ENCODE measurements around the gene NECAB2. TPM values are rescaled to one million over a fixed set of nuclear protein-coding genes. Genes with fewer than 3 reads are reported as not detected.

NECAB2 gene
- total and polyA plus RNA-seq, 3 experiments from 2014 or later = not detected

DNA sequence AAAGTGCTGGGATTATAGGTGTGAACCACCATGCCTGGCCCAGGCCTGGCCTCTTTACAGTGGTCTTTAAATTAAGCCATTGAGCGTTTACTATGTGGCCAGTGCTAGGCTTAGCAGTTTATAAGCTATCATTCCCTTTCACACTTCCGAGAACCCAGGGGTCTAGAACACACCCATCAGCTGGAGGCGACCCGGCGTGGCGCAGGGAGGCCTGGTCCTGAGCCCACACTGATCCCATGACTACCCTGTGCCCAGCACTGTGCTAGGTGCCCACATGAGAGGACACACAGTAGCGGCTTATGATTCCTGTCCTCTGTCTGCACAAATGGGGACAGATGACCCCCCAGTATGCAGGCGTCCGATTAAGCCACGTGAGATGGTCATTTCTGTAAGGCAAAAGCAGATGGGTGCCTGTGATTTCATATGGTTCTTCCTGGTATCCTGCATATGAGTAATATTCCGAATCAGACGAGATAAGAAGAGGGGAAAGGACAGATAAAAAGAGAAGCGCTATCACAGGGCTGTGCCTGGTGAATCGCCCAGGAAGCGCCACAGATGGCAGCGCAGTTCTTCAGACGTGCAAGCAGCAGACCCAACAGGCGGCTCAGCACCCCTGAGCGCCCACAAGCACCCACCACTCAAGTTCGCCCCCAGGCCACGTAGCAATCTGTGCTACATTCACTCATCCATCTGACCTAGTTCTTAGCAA lies 9.8 kb upstream of the NECAB2 start:
- no peaks in the 10 kb centered on the region for H3K4me1 ChIP-seq (ENCODE audit: insufficient read depth, low read length)
- no peaks in the 10 kb centered on the region for H3K36me3 ChIP-seq (ENCODE audit: insufficient read depth, low read length)
- no peak overlapping the region for H3K4me3 ChIP-seq (ENCODE audit: low read length)
- no peak overlapping the region for H3K4me3 Mint-ChIP-seq
- POLR2A ChIA-PET = no interaction called here
- H3K9me3 ChIP-seq (ENCODE audit: low read length) = no peaks in the 10 kb centered on the region
- no peaks in the 10 kb centered on the region for H3K36me3 Mint-ChIP-seq
- H3K27me3 ChIP-seq (ENCODE audit: insufficient read depth, low read length, poor library complexity, severe bottlenecking) = peaks cover 6% of the 10 kb centered on the region
- DNase-seq = no peak
- H3K27ac Mint-ChIP-seq = no peak overlapping the region
- H3K27me3 Mint-ChIP-seq = peaks cover 16 to 18% of the 10 kb centered on the region in 2 donors
- H3K27ac ChIP-seq (ENCODE audit: low read depth, low read length) = no peak overlapping the region
- H3K9me3 Mint-ChIP-seq = no peaks in the 10 kb centered on the region
- peaks cover 0 to 7% (median 4%) of the 10 kb centered on the region in 3 donors for H3K4me1 Mint-ChIP-seq
- CTCF ChIA-PET = interaction anchor here (1.0 to 1.7 kb wide), 2 partner anchors 229 kb away, joined by 3 to 4 read pairs; partner anchors contain the start of gene TAF1C

DNA sequence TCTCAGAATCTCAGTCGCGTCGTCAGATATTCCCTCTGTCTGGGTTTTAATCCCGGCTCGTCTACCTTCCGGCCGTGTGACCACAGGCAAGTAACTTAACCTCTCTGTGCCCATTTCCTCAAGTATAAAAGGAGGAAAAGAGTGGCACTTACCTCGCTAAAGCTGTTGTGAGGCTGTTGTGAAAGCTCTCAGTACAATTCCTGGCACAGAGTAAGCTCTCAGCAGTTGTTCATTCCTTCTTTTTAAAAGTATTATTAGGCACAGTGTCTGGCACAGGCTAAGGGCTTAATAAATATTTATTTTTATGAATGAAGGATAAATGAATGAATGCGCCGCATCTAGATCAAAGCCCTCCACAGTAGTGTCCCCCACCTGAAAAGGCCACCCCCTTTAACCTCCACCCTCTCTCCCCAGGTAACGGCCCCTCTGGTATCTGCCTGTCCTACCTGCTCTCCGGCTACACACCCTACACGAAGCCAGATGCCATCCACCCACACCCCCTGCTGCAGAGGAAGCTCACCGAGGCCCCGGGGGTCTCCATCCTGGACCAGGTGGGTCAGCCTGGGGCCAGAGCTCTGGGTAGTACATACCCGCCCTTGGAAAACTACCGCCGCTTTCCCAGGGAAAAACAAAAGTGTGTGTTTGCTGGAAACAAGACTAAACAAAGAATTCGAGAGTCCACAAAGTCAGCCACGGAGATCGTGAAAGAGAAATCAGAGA lies 9.0 kb upstream of the NECAB2 start:
- CTCF ChIA-PET = interaction anchor here (1.7 kb wide), 1 partner anchor 228 kb away, joined by 4 read pairs; the partner anchor contains the start of gene TAF1C

DNA sequence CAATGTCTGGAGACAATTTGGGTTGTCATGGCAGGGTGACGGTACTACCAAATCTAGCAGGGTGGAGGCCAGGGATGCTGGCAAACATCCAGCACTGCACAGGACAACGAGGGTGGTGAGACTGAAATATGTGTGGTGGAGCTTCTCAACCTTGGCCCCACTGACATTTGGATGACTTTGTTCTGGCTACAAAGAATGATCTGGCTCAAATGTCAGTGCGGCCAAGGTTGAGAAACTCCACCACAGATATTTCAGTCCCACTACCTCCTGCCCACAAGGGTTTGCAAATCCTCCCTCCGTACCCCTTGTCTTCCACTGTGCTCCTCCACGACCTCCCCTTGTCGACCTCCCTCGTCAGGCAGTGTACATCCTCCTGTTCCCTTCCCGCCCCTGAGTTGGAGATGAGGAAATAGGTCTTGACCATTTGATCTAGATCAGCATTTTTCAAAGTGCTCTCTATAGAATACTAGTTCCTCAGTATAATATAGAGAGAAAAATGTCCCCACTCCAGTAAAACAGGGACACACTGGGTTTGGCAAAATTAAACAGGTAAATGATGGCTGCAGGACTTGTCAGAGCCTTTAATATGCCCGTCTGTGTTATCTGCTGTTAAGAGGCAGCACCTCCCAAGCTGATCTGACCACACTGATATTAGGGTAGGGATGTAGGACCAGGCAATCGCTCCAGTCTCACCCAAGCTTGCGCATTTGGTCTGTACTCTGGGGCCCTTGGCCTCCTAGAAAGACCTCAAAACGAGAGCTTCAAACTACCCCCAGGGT lies 8.2 kb upstream of the NECAB2 start:
- Histone ChIP-seq H3K27ac (ENCODE audit: low read depth, low read length) (no peak overlapping the region), H3K4me3 (ENCODE audit: low read length) (no peak overlapping the region), H3K36me3 (ENCODE audit: insufficient read depth, low read length) (no peaks in the 10 kb centered on the region), H3K9me3 (ENCODE audit: low read length) (no peaks in the 10 kb centered on the region), H3K27me3 (ENCODE audit: insufficient read depth, low read length, poor library complexity, severe bottlenecking) (no peaks in the 10 kb centered on the region), H3K4me1 (ENCODE audit: insufficient read depth, low read length) (no peaks in the 10 kb centered on the region)
- Mint-ChIP-seq H3K4me1 (no peaks in the 10 kb centered on the region), H3K36me3 (no peaks in the 10 kb centered on the region), H3K9me3 (no peaks in the 10 kb centered on the region), H3K27me3 (peaks cover 7 to 10% of the 10 kb centered on the region in 2 donors), H3K4me3 (no peak overlapping the region), H3K27ac (no peak overlapping the region)
- POLR2A ChIA-PET = no interaction called here
- no peak for DNase-seq
- CTCF ChIA-PET = interaction anchor here (1.7 kb wide), 1 partner anchor 227 kb away, joined by 4 read pairs; the partner anchor contains the start of gene TAF1C

More for the DNA sequence above, 9.0 kb upstream of the NECAB2 start:
- no peak overlapping the region for H3K4me3 ChIP-seq (ENCODE audit: low read length)
- H3K36me3 Mint-ChIP-seq = no peaks in the 10 kb centered on the region
- no peaks in the 10 kb centered on the region for H3K4me1 ChIP-seq (ENCODE audit: insufficient read depth, low read length)
- no peaks in the 10 kb centered on the region for H3K36me3 ChIP-seq (ENCODE audit: insufficient read depth, low read length)
- H3K9me3 Mint-ChIP-seq = no peaks in the 10 kb centered on the region
- peaks cover 0 to 5% (median 3%) of the 10 kb centered on the region in 3 donors for H3K4me1 Mint-ChIP-seq
- no peak overlapping the region for H3K27ac Mint-ChIP-seq
- peaks cover 14 to 16% of the 10 kb centered on the region in 2 donors for H3K27me3 Mint-ChIP-seq
- H3K27ac ChIP-seq (ENCODE audit: low read depth, low read length) = no peak overlapping the region
- no peak overlapping the region for H3K4me3 Mint-ChIP-seq
- no peaks in the 10 kb centered on the region for H3K27me3 ChIP-seq (ENCODE audit: insufficient read depth, low read length, poor library complexity, severe bottlenecking)
- POLR2A ChIA-PET = no interaction called here
- no peaks in the 10 kb centered on the region for H3K9me3 ChIP-seq (ENCODE audit: low read length)
- no peak for DNase-seq

DNA sequence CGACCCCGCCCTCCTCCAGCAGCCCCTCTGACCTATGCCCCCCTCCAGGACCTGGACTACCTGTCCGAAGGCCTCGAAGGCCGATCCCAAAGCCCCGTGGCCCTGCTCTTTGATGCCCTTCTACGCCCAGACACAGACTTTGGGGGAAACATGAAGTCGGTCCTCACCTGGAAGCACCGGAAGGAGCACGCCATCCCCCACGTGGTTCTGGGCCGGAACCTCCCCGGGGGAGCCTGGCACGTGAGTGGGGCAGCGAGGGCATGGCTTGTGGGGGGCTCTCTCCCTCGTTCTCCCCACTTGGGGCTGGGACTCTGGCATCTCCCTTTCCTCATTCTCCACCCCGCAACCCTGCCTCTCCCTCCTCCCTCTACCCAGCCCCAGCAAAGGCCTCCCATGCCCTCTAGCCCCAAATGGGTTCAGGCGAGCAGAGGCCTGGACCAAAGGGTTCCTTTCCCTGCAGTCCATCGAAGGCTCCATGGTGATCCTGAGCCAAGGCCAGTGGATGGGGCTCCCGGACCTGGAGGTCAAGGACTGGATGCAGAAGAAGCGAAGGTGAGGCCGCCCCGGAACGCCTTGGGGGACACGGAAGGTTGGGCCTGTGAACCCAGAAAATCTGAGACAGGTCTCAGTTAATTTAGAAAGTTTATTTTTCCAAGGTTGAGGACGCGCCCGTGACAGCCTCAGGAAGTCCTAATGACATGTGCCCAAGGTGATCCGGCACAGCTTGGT lies 7.4 kb upstream of the NECAB2 start:
- CTCF ChIA-PET = no interaction called here

DNA sequence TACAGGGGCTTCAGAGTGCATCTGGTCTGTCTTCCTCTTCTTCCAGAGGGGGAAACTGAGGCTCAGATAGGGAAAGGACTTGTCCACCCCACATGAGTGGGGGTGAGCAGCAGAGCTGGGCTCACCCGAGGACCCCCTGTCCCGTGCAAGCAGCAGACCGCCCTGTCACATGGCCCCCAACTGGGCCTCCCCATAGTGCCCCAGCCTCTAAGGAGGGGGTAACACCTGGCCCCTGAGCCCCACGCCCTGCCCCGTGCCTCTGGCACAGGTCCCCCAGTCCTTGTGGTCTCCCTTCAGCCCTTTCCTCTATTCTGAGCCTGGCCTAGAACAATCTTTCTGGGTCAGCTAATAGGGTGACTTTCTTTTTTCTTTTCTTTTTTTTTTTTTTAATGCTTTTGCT lies 6.5 kb upstream of the NECAB2 start:
- Histone ChIP-seq H3K27me3 (ENCODE audit: insufficient read depth, low read length, poor library complexity, severe bottlenecking) (no peaks in the 10 kb centered on the region), H3K4me1 (ENCODE audit: insufficient read depth, low read length) (no peaks in the 10 kb centered on the region), H3K9me3 (ENCODE audit: low read length) (no peaks in the 10 kb centered on the region), H3K27ac (ENCODE audit: low read depth, low read length) (no peak overlapping the region), H3K36me3 (ENCODE audit: insufficient read depth, low read length) (no peaks in the 10 kb centered on the region), H3K4me3 (ENCODE audit: low read length) (no peak overlapping the region)
- H3K27ac Mint-ChIP-seq = no peak overlapping the region
- DNase-seq = no peak
- ChIA-PET CTCF (no interaction called here), POLR2A (no interaction called here)
- H3K9me3 Mint-ChIP-seq = no peaks in the 10 kb centered on the region
- H3K4me3 Mint-ChIP-seq = no peak overlapping the region
- peaks cover 4 to 6% of the 10 kb centered on the region in 2 donors for H3K27me3 Mint-ChIP-seq
- H3K4me1 Mint-ChIP-seq = no peaks in the 10 kb centered on the region
- H3K36me3 Mint-ChIP-seq = no peaks in the 10 kb centered on the region

More for the DNA sequence above, 7.4 kb upstream of the NECAB2 start:
- Mint-ChIP-seq H3K36me3 (no peaks in the 10 kb centered on the region), H3K27me3 (peaks cover 5 to 7% of the 10 kb centered on the region in 2 donors), H3K27ac (peak overlapping the region in 2 of 8 donors; percentile 65 to 87), H3K9me3 (no peaks in the 10 kb centered on the region), H3K4me1 (no peaks in the 10 kb centered on the region), H3K4me3 (no peak overlapping the region)
- no peaks in the 10 kb centered on the region for H3K36me3 ChIP-seq (ENCODE audit: insufficient read depth, low read length)
- H3K9me3 ChIP-seq (ENCODE audit: low read length) = no peaks in the 10 kb centered on the region
- no peaks in the 10 kb centered on the region for H3K4me1 ChIP-seq (ENCODE audit: insufficient read depth, low read length)
- no peak for DNase-seq
- H3K27ac ChIP-seq (ENCODE audit: low read depth, low read length) = no peak overlapping the region
- H3K27me3 ChIP-seq (ENCODE audit: insufficient read depth, low read length, poor library complexity, severe bottlenecking) = no peaks in the 10 kb centered on the region
- H3K4me3 ChIP-seq (ENCODE audit: low read length) = no peak overlapping the region
- POLR2A ChIA-PET = no interaction called here

DNA sequence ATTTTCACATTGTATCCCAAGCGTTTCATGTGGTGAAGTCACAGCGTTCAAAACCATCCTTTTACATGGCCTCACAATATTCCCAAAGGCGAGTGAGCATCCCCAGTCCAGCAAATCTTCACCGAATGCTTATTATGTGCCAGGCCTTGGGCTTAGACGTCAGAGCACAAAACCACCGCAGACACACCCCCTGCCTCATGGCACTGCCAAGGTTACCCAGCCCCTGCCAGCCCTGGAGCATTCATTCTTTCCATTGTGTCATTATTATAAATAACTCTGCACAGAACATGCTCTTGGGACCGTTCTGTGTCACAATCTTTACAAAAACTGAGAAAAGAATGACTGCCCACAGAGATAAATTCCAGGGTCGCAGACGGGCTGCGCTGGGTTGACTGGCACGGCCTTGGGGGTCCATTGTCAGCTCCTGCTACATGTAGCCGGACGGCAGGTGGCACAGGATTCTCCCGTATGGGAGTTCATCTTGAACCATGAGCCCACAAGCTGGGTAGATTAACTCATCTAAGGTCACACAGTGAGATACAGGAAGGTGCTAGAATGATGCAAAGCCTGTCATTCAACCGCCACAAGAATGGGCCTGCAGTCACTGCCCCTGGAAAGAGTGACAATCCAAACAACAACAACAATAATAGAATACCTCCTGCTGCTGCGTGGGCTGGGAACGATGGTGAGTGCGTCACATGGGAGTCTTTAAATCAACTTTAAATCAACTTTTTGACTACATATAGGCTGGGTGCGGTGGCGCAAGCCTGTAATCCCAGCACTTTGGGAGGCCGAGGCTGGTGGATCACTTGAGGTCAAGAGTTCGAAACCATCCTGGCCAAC lies 4.5 kb upstream of the NECAB2 start:
- Histone ChIP-seq H3K36me3 (ENCODE audit: insufficient read depth, low read length) (no peaks in the 10 kb centered on the region), H3K27me3 (ENCODE audit: insufficient read depth, low read length, poor library complexity, severe bottlenecking) (no peaks in the 10 kb centered on the region), H3K9me3 (ENCODE audit: low read length) (no peaks in the 10 kb centered on the region), H3K4me1 (ENCODE audit: insufficient read depth, low read length) (no peaks in the 10 kb centered on the region), H3K4me3 (ENCODE audit: low read length) (no peak overlapping the region), H3K27ac (ENCODE audit: low read depth, low read length) (no peak overlapping the region)
- Mint-ChIP-seq H3K4me3 (no peak overlapping the region), H3K27me3 (peaks cover 3 to 7% of the 10 kb centered on the region in 2 donors), H3K27ac (no peak overlapping the region), H3K36me3 (no peaks in the 10 kb centered on the region), H3K9me3 (no peaks in the 10 kb centered on the region), H3K4me1 (peaks cover 2 to 5% (median 2%) of the 10 kb centered on the region in 3 donors)
- POLR2A ChIA-PET = no interaction called here
- CTCF ChIA-PET = no interaction called here
- DNase-seq = peak in 1 of 5 donors; percentile 25

DNA sequence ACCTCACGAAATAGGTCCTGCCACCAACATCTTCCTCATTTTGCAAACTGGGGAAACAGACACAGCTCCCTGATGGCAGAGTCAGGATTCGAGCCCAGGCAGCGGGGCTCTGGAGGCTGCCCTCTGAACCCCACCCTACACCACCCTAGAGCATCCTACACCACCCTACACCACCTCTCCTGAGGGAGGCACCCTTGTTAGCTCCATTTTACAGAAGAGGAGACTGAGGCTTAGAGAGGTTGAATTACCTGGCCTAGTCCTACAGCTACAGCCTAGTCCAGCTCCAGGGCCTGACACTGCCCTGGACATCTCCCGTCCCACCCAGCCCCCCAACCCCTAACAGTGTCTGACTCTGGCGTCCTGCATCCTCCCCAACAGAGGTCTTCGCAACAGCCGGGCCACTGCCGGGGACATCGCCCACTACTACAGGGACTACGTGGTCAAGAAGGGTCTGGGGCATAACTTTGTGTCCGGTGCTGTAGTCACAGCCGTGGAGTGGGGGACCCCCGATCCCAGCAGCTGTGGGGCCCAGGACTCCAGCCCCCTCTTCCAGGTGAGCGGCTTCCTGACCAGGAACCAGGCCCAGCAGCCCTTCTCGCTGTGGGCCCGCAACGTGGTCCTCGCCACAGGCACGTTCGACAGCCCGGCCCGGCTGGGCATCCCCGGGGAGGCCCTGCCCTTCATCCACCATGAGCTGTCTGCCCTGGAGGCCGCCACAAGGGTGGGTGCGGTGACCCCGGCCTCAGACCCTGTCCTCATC lies 3.2 kb upstream of the NECAB2 start:
- H3K27ac Mint-ChIP-seq = no peak overlapping the region
- Histone ChIP-seq H3K9me3 (ENCODE audit: low read length) (no peaks in the 10 kb centered on the region), H3K36me3 (ENCODE audit: insufficient read depth, low read length) (no peaks in the 10 kb centered on the region), H3K4me3 (ENCODE audit: low read length) (no peak overlapping the region), H3K4me1 (ENCODE audit: insufficient read depth, low read length) (no peaks in the 10 kb centered on the region), H3K27me3 (ENCODE audit: insufficient read depth, low read length, poor library complexity, severe bottlenecking) (no peaks in the 10 kb centered on the region), H3K27ac (ENCODE audit: low read depth, low read length) (no peak overlapping the region)
- ChIA-PET POLR2A (no interaction called here), CTCF (no interaction called here)
- H3K9me3 Mint-ChIP-seq = no peaks in the 10 kb centered on the region
- no peak overlapping the region for H3K4me3 Mint-ChIP-seq
- no peaks in the 10 kb centered on the region for H3K36me3 Mint-ChIP-seq
- H3K4me1 Mint-ChIP-seq = peaks cover 2 to 5% (median 5%) of the 10 kb centered on the region in 3 donors
- DNase-seq = peak in 1 of 5 donors; percentile 39
- H3K27me3 Mint-ChIP-seq = peaks cover 6 to 15% of the 10 kb centered on the region in 2 donors

Measured in CD8-positive, alpha-beta memory T cell (primary cell).